Left lung (tissue), 10 donors: Measurements from ENCODE around the gene PIR. TPM values are rescaled to one million over a fixed set of nuclear protein-coding genes. Genes with fewer than 3 reads are reported as not detected.
A peak's percentile ranks its signal among the peaks of the same experiment; 100 is the strongest.

Experiments used
- ATAC-seq: fragments of 200-7000 bp; cut with Tn5 transposase; one replicate; pipeline ENCODE4 v1.9.1; 2020; ENCODE audit warnings: moderate library complexity
- DNase-seq, 4 donors: peaks; one replicate each; pipeline ENCODE4 v3.0.0-alpha.2; 2013 to 2020
- H3K27ac ChIP-seq, 2 donors: fragments of 200-600 bp; sonication (generic) in 1 of 2; one replicate each; pipeline versions ENCODE4 v1.5.0 to v1.8.0; 2020 to 2021
- H3K27me3 ChIP-seq, 2 donors: fragments of 200-600 bp; sonication (generic) in 1 of 2; one replicate each; pipeline versions ENCODE4 v1.5.0 to v1.8.0; 2020 to 2021
- H3K36me3 ChIP-seq, 2 donors: fragments of 200-600 bp; sonication (generic) in 1 of 2; one replicate each; pipeline versions ENCODE4 v1.5.0 to v1.8.0; 2020 to 2021
- H3K4me1 ChIP-seq, 2 donors: fragments of 200-600 bp; one replicate each; pipeline ENCODE4 v1.8.0; 2021
- H3K4me3 ChIP-seq, 2 donors: fragments of 200-600 bp; sonication (generic) in 1 of 2; one replicate each; pipeline versions ENCODE4 v1.5.0 to v1.8.0; 2020 to 2021; ENCODE audit warnings: mild to moderate bottlenecking in 1 of 2
- H3K9me3 ChIP-seq, 2 donors: fragments of 200-600 bp; sonication (generic) in 1 of 2; one replicate each; pipeline versions ENCODE4 v1.5.0 to v1.8.0; 2020 to 2021
- intact Hi-C, 2 donors: fragments of 100-400 bp; cut with DNase I; formaldehyde crosslinking; loops; one replicate each; pipeline versions ENCODE4 v1.11.2 to v1.14.2; 2022
- polyA plus RNA-seq, 6 donors: library from polyadenylated mRNA; unstranded; fragments of 120-200 nt; gene quantifications; one replicate each; pipeline ENCODE4 v1.2.1, GENCODE V29; 2013; ENCODE audit not compliant: insufficient read length in 6 of 6
- total RNA-seq, 2 donors: library from RNA; stranded (reverse); fragmentation: NEBNext Ultra II Directional; extraction: Animal tissue kit (Norgen Biotek cat#: 25700); gene quantifications; one replicate each; pipeline ENCODE4 v1.2.1, GENCODE V29; 2021
- TF ChIP-seq, protein P1 (sequence below), 2 donors: fragments of 200-600 bp; sonication (generic) in 1 of 2; IDR thresholded peaks; one replicate each; pipeline versions ENCODE4 v1.5.0 to v1.8.0; 2021; ENCODE audit warnings: antibody characterized with exemption in 2 of 2
- donor health status: DM: no; HTN: yes; CAD: no.
- donor health status: DM: no; HTN: no; CAD: no.

Gene PIR
- total and polyA plus RNA-seq, 8 donors = 8.0 to 32.7 (median 10.5) TPM

DNA sequence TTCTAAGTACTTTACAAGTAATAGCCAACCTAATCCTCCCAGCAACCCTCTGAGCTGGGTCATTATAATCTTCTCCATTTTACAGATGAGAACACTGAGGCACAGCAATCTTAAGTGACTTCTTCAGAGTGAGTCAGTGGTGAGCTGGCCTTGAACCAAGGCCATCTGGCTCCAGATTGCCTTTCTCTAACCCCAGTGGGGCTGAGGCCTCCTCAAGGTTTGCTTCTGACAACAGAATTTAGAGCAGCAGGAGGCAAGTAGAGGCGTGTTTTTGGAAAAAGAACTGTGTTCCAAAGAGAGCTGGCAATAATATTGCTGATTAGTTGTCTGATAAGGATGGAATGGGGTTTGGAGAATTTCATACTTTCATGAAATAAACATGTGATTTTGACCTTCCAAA lies 41.2 kb downstream of the PIR start:
- Histone ChIP-seq H3K4me1 (no peaks in the 10 kb centered on the region), H3K36me3 (peaks cover 0 to 8% of the 10 kb centered on the region in 2 donors), H3K4me3 (no peak overlapping the region), H3K27ac (no peak overlapping the region), H3K27me3 (no peaks in the 10 kb centered on the region), H3K9me3 (no peaks in the 10 kb centered on the region)
- intact Hi-C loops = no loop called here
- DNase-seq (no peak), ATAC-seq (no peak)
- TF ChIP-seq, protein P1, sequence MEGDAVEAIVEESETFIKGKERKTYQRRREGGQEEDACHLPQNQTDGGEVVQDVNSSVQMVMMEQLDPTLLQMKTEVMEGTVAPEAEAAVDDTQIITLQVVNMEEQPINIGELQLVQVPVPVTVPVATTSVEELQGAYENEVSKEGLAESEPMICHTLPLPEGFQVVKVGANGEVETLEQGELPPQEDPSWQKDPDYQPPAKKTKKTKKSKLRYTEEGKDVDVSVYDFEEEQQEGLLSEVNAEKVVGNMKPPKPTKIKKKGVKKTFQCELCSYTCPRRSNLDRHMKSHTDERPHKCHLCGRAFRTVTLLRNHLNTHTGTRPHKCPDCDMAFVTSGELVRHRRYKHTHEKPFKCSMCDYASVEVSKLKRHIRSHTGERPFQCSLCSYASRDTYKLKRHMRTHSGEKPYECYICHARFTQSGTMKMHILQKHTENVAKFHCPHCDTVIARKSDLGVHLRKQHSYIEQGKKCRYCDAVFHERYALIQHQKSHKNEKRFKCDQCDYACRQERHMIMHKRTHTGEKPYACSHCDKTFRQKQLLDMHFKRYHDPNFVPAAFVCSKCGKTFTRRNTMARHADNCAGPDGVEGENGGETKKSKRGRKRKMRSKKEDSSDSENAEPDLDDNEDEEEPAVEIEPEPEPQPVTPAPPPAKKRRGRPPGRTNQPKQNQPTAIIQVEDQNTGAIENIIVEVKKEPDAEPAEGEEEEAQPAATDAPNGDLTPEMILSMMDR (IDR thresholded peaks at IDR 0.05) = no peak

DNA sequence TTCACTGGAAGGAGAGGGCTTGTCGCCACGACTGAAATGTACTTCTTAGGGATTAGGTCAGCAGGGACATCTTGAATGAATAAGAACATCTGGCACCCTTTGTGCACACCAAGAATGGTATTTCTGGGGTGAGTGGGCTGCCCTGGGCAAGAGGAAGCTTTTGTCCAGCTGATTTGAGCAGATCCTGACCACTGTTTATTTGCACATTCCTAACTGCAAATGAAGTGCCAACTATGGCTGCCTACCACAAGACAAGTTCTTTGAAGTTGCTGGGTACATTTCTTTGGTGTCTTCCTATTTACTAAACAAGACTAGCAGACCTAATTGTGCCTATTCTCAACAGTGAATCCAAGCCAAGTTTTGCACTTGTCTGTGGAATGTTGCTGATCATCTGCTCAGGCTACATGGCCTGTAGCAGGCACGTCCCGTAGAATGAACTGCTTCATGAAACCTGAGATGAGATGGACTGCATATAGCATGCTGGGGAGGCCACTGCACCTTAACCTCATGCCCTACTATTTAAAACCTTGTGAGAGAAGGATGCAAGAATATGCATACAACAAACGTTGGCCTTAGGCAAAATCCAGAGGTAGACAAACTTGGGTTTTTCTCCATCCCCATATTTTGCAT lies 45.0 kb downstream of the PIR start:
- intact Hi-C loops = no loop called here
- Histone ChIP-seq H3K9me3 (no peaks in the 10 kb centered on the region), H3K4me3 (no peak overlapping the region), H3K4me1 (no peaks in the 10 kb centered on the region), H3K27ac (no peak overlapping the region), H3K36me3 (no peaks in the 10 kb centered on the region), H3K27me3 (no peaks in the 10 kb centered on the region)
- TF ChIP-seq, protein P1 (IDR thresholded peaks at IDR 0.05) = no peak
- DNase-seq (no peak), ATAC-seq (no peak)

DNA sequence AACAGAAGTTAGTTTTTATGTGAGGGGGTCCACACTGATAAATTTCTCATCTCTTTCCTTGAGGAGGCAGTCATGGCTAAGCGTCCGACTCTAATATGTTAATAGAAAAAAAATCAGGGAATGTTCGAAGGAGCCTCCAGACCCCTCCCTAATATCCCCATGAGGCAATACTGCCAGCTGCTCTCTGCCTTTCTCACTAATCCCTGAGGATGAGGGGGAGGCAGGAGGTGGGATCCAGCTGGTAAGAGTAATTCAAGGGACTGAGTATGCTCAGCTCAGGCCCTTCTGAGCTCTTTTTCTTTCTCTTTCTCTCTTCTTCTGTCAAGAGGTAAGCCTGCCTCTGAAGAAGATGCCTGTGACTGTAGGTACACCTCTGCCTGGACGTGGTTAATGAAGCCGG lies 51.7 kb downstream of the PIR start:
- TF ChIP-seq, protein P1 (IDR thresholded peaks at IDR 0.05) = no peak
- Histone ChIP-seq H3K36me3 (no peaks in the 10 kb centered on the region), H3K4me3 (no peak overlapping the region), H3K4me1 (peaks cover 0 to 7% of the 10 kb centered on the region in 2 donors), H3K27ac (no peak overlapping the region), H3K9me3 (no peaks in the 10 kb centered on the region), H3K27me3 (no peaks in the 10 kb centered on the region)
- intact Hi-C loops = no loop called here
- no peak for ATAC-seq
- DNase-seq = peak in 2 of 4 donors; percentile 53 to 80

DNA sequence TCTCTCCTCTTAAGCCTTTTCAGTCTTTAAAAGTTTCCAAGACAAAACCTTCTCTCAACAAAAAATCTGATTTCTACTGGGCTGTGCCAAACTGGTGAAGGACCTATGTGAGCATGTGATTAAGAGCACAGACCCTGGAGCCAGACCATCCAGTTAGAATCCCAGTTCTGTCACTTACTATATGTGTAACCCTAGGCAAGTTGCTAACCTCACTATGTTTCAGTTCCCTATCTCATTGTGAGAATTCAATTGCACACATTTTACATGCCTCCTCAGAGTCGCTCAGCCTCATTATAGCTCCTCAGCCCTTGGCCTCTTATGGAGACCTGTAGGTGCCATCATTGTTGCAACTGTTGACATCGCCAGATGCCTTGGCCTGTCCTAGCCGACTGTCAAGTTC lies 54.8 kb downstream of the PIR start:
- Histone ChIP-seq H3K9me3 (no peaks in the 10 kb centered on the region), H3K36me3 (no peaks in the 10 kb centered on the region), H3K27me3 (no peaks in the 10 kb centered on the region), H3K27ac (no peak overlapping the region), H3K4me3 (no peak overlapping the region), H3K4me1 (peaks cover 0 to 7% of the 10 kb centered on the region in 2 donors)
- intact Hi-C loops = no loop called here
- ATAC-seq = peak; percentile 22
- TF ChIP-seq, protein P1 (IDR thresholded peaks at IDR 0.05) = no peak
- DNase-seq = no peak

DNA sequence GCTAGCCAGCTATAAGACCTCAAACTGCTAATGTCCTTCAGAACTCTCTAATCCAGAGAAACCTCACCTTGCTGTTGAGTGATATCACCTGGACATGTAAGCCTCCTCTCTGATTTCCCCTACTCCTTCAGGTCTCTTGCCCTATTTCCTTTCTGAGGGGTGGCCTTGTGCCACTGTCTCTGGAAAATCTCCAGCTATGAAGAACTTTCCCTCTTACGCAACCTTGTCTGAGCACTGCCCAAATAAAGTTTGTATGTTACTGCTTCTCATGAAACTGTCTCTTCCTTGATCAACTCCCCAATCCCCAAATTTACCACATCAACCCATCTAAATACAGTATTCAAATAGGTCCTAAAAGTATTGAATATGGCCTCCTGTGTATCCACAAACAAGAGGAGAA lies 55.4 kb downstream of the PIR start:
- DNase-seq (no peak), ATAC-seq (no peak)
- Histone ChIP-seq H3K27me3 (no peaks in the 10 kb centered on the region), H3K27ac (no peak overlapping the region), H3K36me3 (no peaks in the 10 kb centered on the region), H3K9me3 (no peaks in the 10 kb centered on the region), H3K4me1 (peaks cover 0 to 7% of the 10 kb centered on the region in 2 donors), H3K4me3 (no peak overlapping the region)
- TF ChIP-seq, protein P1 (IDR thresholded peaks at IDR 0.05) = no peak
- intact Hi-C loops = no loop called here
